CD4-positive, alpha-beta T cell treated with Interferon gamma for 1 hour (primary cell): Measurements from ENCODE around the gene SMCR8.
"Not testable (repeated sequence)": the region's sequence is repeated elsewhere in the genome, so short reads cannot be mapped to it uniquely, and the experiment has no call there.

Experiments
- DNase-seq: peaks from one replicate; pipeline ENCODE4 v3.0.0-alpha.2; 2020

The SMCR8 gene

GRCh38 chr17:18363101-18364049, 48.3 kb downstream of the SMCR8 start, which contains the start of gene SHMT1:
SHMT1 (minus strand) TSS chr17:18363550; CDS start chr17:18355981, 7,569 bp downstream.
- peak; percentile 88 for DNase-seq

DNA sequence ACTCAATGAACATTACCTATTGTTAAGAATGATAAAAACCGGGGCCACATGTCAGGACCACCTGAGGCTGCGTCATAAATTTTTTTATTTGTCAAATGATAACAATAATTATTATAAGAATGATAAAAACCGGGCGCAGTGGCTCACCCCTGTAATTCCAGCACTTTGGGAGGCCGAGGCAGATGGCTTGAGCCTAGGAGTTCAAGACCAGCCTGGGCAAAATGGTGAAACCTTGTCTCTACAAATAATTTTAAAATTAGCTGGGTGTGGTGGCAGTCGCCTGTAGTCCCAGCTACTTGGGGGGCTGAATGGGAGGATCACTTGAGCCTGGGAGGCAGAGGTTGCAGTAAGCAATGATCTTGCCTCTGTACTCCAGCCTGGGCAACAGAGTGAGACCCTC, 49.1 kb downstream of the SMCR8 start:
- no peak for DNase-seq

DNA sequence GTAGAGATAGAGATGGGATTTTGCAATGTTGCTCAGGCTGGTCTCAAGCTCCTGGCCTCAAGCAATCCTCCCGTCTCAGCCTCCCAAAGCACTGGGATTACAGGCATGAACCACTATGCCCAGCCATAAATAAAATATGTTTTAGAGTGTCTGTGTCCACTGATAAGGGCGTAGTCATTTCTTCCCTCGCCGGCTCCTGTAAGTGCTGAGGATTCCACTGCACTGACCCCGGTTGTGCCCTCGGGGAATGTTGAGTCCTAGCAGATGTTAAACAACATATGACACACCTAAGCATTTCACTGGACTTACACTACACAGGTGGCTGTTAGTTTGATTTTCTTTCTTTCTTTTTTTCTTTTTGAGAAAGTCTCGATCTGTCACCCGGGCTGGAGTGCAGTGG, 53.9 kb downstream of the SMCR8 start:
- no peak for DNase-seq

GRCh38 chr17:18370761-18371160, 55.7 kb downstream of the SMCR8 start:
- DNase-seq: no peak

DNA sequence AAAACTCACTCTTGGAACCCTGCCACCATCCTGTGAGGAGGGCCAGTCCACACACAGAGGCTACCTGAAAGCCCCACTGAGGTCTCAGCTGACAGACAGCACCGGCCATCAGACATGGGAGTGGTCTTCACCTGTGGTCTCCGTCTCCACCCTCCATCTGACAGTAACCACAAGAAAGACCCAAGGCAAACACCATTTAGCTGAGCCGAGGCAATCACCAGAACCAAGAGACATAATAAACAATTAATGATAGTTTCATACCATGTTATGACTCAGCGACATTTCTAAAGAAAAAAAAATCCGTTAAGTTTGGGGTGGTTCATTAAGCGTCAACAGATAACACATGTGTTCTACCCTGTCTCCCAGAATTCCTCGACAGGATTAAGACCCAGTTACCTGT, 56.4 kb downstream of the SMCR8 start:
- DNase-seq: no peak

GRCh38 chr17:18373181-18373580, 58.1 kb downstream of the SMCR8 start:
- DNase-seq: not testable (repeated sequence)

- DNase-seq: no peak
These were observed 59.1 kb downstream of the SMCR8 start for GRCh38 chr17:18374216-18374615.
